RWPE1 (cell line): ENCODE results near the gene ANKDD1B.
A peak's percentile ranks its signal among the peaks of the same experiment; 100 is the strongest.
"Not testable (repeated sequence)": the region's sequence is repeated elsewhere in the genome, so short reads cannot be mapped to it uniquely, and the experiment has no call there.

Experiments
- CTCF ChIA-PET: fragments of 350-600 bp; sonication (Branson Sonifier 250); formaldehyde crosslinking; extraction: SDS; loops from one replicate; lab custom pipeline; 2021; lab: Yijun Ruan, JAX
- POLR2A ChIA-PET: fragments of 400-600 bp; formaldehyde crosslinking; extraction: SDS; loops from one replicate; lab custom pipeline; 2020; ENCODE audit warnings: antibody characterized with exemption; ENCODE audit not compliant: low non-redundant PET; lab: Yijun Ruan, JAX
- DNase-seq: peaks from one replicate; pipeline ENCODE4 v3.0.0; 2012; ENCODE audit warnings: low spot score
- H3K27ac ChIP-seq: fragments of 450-650 bp; 2 replicates; pipeline ENCODE4 v1.5.1; 2017
- CTCF ChIP-seq: fragments of 450-650 bp; conservative IDR thresholded peaks from 2 replicates; pipeline ENCODE4 v1.5.1; 2017; ENCODE audit warnings: low read depth, mild to moderate bottlenecking

Gene ANKDD1B

GRCh38 chr5:75603371-75603770 lies 7.9 kb upstream of the ANKDD1B start:
- H3K27ac ChIP-seq: no peak overlapping the region
- POLR2A ChIA-PET: no interaction called here
- TF ChIP-seq CTCF: no peak
- CTCF ChIA-PET: interaction anchor here (0.6 kb wide), 2 partner anchors 11 to 241 kb away, joined by 7 to 9 read pairs; no protein-coding TSS in a partner anchor
- DNase-seq: peak; percentile 21

GRCh38 chr5:75603821-75604220 lies 7.4 kb upstream of the ANKDD1B start:
- POLR2A ChIA-PET: no interaction called here
- no peak overlapping the region for H3K27ac ChIP-seq
- CTCF ChIA-PET: interaction anchor here (0.6 kb wide), 2 partner anchors 11 to 242 kb away, joined by 7 to 9 read pairs; no protein-coding TSS in a partner anchor
- TF ChIP-seq CTCF: no peak
- no peak for DNase-seq

- H3K27ac ChIP-seq, CTCF ChIA-PET, DNase-seq, POLR2A ChIA-PET: not testable (repeated sequence)
These were observed 3.9 kb upstream of the ANKDD1B start for GRCh38 chr5:75607341-75607740.

GRCh38 chr5:75608870-75609269 lies 2.4 kb upstream of the ANKDD1B start:
- ChIA-PET POLR2A (no interaction called here), CTCF (no interaction called here)

GRCh38 chr5:75610201-75610600 lies 1.1 kb upstream of the ANKDD1B start:
- no peak for DNase-seq
- CTCF ChIA-PET: no interaction called here
- no peak for TF ChIP-seq CTCF
- no peak overlapping the region for H3K27ac ChIP-seq
- POLR2A ChIA-PET: no interaction called here

More at GRCh38 chr5:75608870-75609269, 2.4 kb upstream of the ANKDD1B start:
- DNase-seq: no peak
- no peak for TF ChIP-seq CTCF
- no peak overlapping the region for H3K27ac ChIP-seq

GRCh38 chr5:75610859-75611310 lies 368 bp upstream of the ANKDD1B start:
- DNase-seq, POLR2A ChIA-PET, H3K27ac ChIP-seq, CTCF ChIA-PET: not testable (repeated sequence)

GRCh38 chr5:75612226-75612569 lies 945 bp downstream of the ANKDD1B start:
- no peak for DNase-seq
- ChIA-PET POLR2A (no interaction called here), CTCF (interaction anchor here (0.7 kb wide), 1 partner anchor 1436 kb away, joined by 3 read pairs; no protein-coding TSS in a partner anchor)
- H3K27ac ChIP-seq: no peak overlapping the region
- TF ChIP-seq CTCF: no peak

GRCh38 chr5:75612901-75613300 lies 1.6 kb downstream of the ANKDD1B start:
- TF ChIP-seq CTCF: no peak
- CTCF ChIA-PET: no interaction called here

More at GRCh38 chr5:75612901-75613300, 1.6 kb downstream of the ANKDD1B start:
- POLR2A ChIA-PET: interaction anchor here (0.7 kb wide), 1 partner anchor 614 kb away, joined by 3 read pairs; no protein-coding TSS in a partner anchor
- no peak for DNase-seq
- no peak overlapping the region for H3K27ac ChIP-seq
